K562 (cell line): ENCODE data around the gene NIPBL.

Experiments
- ARNT ChIP-seq, 2 experiments: fragments of 450-650 bp; IDR thresholded peaks; 2 replicates each; pipeline ENCODE4 v1.6.1; 2016; ENCODE audit warnings: mild to moderate bottlenecking in 1 of 2
- ATF1 ChIP-seq, 2 experiments: fragments of 450-650 bp in 1 of 2; IDR thresholded peaks; 2 replicates each; pipeline ENCODE4 v1.6.1; 2016; ENCODE audit warnings: missing compliant biosample characterization in 1 of 2, missing genetic modification characterization in 1 of 2
- ESRRA ChIP-seq: fragments of 450-650 bp; IDR thresholded peaks from 2 replicates; pipeline ENCODE4 v1.6.1; 2014; ENCODE audit warnings: low read depth, mild to moderate bottlenecking, moderate library complexity, borderline replicate concordance
- FOXK1 ChIP-seq: sonication (generic); formaldehyde crosslinking; IDR thresholded peaks from 2 replicates; pipeline ENCODE4 v1.8.0; 2022; ENCODE audit warnings: missing genetic modification reagents, mild to moderate bottlenecking, borderline replicate concordance
- KDM5B ChIP-seq: fragments of 200-600 bp; sonication (generic); IDR thresholded peaks from 2 replicates; pipeline ENCODE4 v1.6.1; 2012; ENCODE audit warnings: low read depth, mild to moderate bottlenecking, moderate library complexity, low read length, control low read depth, inconsistent platforms; ENCODE audit not compliant: insufficient replicate concordance
- ZNF133 ChIP-seq: fragments of 250-450 bp; sonication (Bioruptor Pico); IDR thresholded peaks from 2 replicates; pipeline ENCODE4 v1.4.0; 2020; ENCODE audit warnings: mild to moderate bottlenecking
- ZNF24 ChIP-seq: fragments of 450-650 bp; IDR thresholded peaks from 2 replicates; pipeline ENCODE4 v1.6.1; 2016
- ZNF586 ChIP-seq: fragments of 450-650 bp; formaldehyde crosslinking; conservative IDR thresholded peaks from 2 replicates; pipeline ENCODE4 v1.4.0; 2020; ENCODE audit warnings: mild to moderate bottlenecking, moderate library complexity
- TF ChIP-seq, protein P1 (sequence below): fragments of 450-650 bp; IDR thresholded peaks from 2 replicates; pipeline ENCODE4 v1.6.1; 2018; ENCODE audit not compliant: partially characterized antibody
- TF ChIP-seq, protein P2 (sequence below): sonication (generic); formaldehyde crosslinking; IDR thresholded peaks from 2 replicates; pipeline ENCODE4 v1.9.0; 2022; ENCODE audit warnings: mild to moderate bottlenecking, missing genetic modification reagents
- TF ChIP-seq, protein P3 (sequence below): sonication (generic); formaldehyde crosslinking; IDR thresholded peaks from 2 replicates; pipeline ENCODE4 v1.5.0; 2020; ENCODE audit warnings: missing genetic modification reagents

DNA sequence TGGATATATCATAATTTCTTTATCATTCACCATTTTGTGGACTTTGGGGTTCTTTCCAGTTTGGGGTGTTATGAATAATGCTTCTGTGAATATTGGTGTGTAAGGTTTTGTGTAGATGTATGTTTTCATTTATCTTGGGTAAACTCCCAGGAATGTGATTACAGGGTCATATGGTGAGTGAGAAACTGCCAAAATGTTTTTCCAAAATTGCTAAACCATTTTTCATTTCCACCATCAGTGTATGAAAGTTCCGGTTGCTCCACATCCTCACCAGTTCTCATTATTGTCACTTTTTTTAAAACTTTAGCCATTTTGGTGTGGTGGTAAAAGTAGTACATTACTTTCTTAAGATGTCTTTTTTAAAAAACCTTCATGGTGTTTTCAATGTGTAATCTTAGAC is 152.9 kb downstream of the NIPBL start:
- TF ChIP-seq, protein P1, sequence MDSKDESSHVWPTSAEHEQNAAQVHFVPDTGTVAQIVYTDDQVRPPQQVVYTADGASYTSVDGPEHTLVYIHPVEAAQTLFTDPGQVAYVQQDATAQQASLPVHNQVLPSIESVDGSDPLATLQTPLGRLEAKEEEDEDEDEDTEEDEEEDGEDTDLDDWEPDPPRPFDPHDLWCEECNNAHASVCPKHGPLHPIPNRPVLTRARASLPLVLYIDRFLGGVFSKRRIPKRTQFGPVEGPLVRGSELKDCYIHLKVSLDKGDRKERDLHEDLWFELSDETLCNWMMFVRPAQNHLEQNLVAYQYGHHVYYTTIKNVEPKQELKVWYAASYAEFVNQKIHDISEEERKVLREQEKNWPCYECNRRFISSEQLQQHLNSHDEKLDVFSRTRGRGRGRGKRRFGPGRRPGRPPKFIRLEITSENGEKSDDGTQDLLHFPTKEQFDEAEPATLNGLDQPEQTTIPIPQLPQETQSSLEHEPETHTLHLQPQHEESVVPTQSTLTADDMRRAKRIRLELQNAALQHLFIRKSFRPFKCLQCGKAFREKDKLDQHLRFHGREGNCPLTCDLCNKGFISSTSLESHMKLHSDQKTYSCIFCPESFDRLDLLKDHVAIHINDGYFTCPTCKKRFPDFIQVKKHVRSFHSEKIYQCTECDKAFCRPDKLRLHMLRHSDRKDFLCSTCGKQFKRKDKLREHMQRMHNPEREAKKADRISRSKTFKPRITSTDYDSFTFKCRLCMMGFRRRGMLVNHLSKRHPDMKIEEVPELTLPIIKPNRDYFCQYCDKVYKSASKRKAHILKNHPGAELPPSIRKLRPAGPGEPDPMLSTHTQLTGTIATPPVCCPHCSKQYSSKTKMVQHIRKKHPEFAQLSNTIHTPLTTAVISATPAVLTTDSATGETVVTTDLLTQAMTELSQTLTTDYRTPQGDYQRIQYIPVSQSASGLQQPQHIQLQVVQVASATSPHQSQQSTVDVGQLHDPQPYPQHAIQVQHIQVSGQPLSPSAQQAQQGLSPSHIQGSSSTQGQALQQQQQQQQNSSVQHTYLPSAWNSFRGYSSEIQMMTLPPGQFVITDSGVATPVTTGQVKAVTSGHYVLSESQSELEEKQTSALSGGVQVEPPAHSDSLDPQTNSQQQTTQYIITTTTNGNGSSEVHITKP = no peak
- TF ChIP-seq ZNF24 (no peak), ESRRA (no peak), ZNF133 (CRISPR knock-in tag) (no peak), ZNF586 (CRISPR knock-in tag) (no peak), KDM5B (no peak), ARNT (IDR thresholded peaks at IDR 0.05) (no peak), FOXK1 (CRISPR knock-in tag) (no peak), ATF1 (CRISPR knock-in tag; IDR thresholded peaks at IDR 0.05) (no peak), ATF1 (tag; IDR thresholded peaks at IDR 0.05) (no peak)
- TF ChIP-seq, protein P2, sequence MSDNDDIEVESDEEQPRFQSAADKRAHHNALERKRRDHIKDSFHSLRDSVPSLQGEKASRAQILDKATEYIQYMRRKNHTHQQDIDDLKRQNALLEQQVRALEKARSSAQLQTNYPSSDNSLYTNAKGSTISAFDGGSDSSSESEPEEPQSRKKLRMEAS (CRISPR knock-in tag) = no peak
- TF ChIP-seq, protein P3, sequence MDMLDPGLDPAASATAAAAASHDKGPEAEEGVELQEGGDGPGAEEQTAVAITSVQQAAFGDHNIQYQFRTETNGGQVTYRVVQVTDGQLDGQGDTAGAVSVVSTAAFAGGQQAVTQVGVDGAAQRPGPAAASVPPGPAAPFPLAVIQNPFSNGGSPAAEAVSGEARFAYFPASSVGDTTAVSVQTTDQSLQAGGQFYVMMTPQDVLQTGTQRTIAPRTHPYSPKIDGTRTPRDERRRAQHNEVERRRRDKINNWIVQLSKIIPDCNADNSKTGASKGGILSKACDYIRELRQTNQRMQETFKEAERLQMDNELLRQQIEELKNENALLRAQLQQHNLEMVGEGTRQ (CRISPR knock-in tag) = no peak
